AG04450 (cell line): ENCODE results near the gene TMEM255B. TPM values are rescaled to one million over a fixed set of nuclear protein-coding genes. Genes with fewer than 3 reads are reported as not detected.
"Not testable (repeated sequence)": the region's sequence is repeated elsewhere in the genome, so short reads cannot be mapped to it uniquely, and the experiment has no call there.

Experiments
- CTCF ChIA-PET: fragments of 300-600, 350-600 bp; formaldehyde crosslinking; extraction: SDS; loops from one replicate; lab custom pipeline; 2022; ENCODE audit warnings: antibody characterized with exemption, inconsistent platforms; lab: Charles Lee
- POLR2A ChIA-PET: fragments of 350-600 bp; formaldehyde crosslinking; extraction: SDS; loops from one replicate; lab custom pipeline; 2021; ENCODE audit warnings: antibody characterized with exemption, inconsistent platforms; lab: Yijun Ruan, JAX
- DNase-seq: peaks from one replicate; pipeline ENCODE4 v3.0.0-alpha.2; 2011; ENCODE audit warnings: low read depth, low spot score
- H3K27ac ChIP-seq: one replicate; pipeline ENCODE4 v1.5.1; 2012; ENCODE audit warnings: low read depth, low read length, control low read depth
- H3K27me3 ChIP-seq: one replicate; pipeline ENCODE4 v1.6.0; 2012; ENCODE audit warnings: low read length; ENCODE audit not compliant: control insufficient read depth, insufficient read depth
- H3K4me3 ChIP-seq: 2 replicates; pipeline ENCODE4 v1.5.1; 2011; ENCODE audit warnings: mild to moderate bottlenecking, low read depth, low read length, control low read depth
- H3K9me3 ChIP-seq: 2 replicates; pipeline ENCODE4 v1.5.1; 2012; ENCODE audit warnings: low read length; ENCODE audit not compliant: control insufficient read depth, insufficient read depth
- CTCF ChIP-seq: IDR thresholded peaks from 2 replicates; pipeline ENCODE4 v1.5.1; 2011; ENCODE audit warnings: low read depth, low read length, control low read depth, inconsistent platforms
- polyA plus RNA-seq: library from polyadenylated mRNA; depleted of rRNA; stranded (reverse); fragments of >200 nt; gene quantifications from 2 replicates; pipeline ENCODE4 v1.2.3, GENCODE V29; 2011

Gene TMEM255B
- polyA plus RNA-seq, 1 experiment: 4.1 TPM

GRCh38 chr13:113832205-113832604, 73.2 kb downstream of the TMEM255B start:
- no peak for TF ChIP-seq CTCF
- POLR2A ChIA-PET: no interaction called here
- Histone ChIP-seq H3K27ac (no peak overlapping the region), H3K9me3 (no peaks in the 10 kb centered on the region; the same call in 1 of the 2 replicates), H3K4me3 (no peak overlapping the region), H3K27me3 (no peaks in the 10 kb centered on the region)
- CTCF ChIA-PET: no interaction called here
- no peak for DNase-seq

- no peaks in the 10 kb centered on the region for H3K27me3 ChIP-seq
- no peak overlapping the region for H3K4me3 ChIP-seq
- ChIA-PET CTCF (no interaction called here), POLR2A (no interaction called here)
- H3K9me3 ChIP-seq: no peaks in the 10 kb centered on the region; the same call in 1 of the 2 replicates
- no peak for TF ChIP-seq CTCF
- H3K27ac ChIP-seq: no peak overlapping the region
- no peak for DNase-seq
Measured at GRCh38 chr13:113832631-113833030, 73.6 kb downstream of the TMEM255B start.

- Histone ChIP-seq H3K27me3 (no peaks in the 10 kb centered on the region), H3K27ac (no peak overlapping the region), H3K4me3 (no peak overlapping the region), H3K9me3 (no peaks in the 10 kb centered on the region; the same call in 1 of the 2 replicates)
- no peak for TF ChIP-seq CTCF
- ChIA-PET POLR2A (no interaction called here), CTCF (no interaction called here)
- DNase-seq: no peak
Measured at GRCh38 chr13:113833111-113833830, 74.2 kb downstream of the TMEM255B start.

GRCh38 chr13:113834006-113834405, 75.0 kb downstream of the TMEM255B start:
- CTCF ChIA-PET, POLR2A ChIA-PET: not testable (repeated sequence)

GRCh38 chr13:113834496-113835200, 75.6 kb downstream of the TMEM255B start:
- CTCF ChIA-PET: no interaction called here
- Histone ChIP-seq H3K9me3 (no peaks in the 10 kb centered on the region; the same call in 1 of the 2 replicates), H3K27me3 (no peaks in the 10 kb centered on the region), H3K4me3 (no peak overlapping the region), H3K27ac (no peak overlapping the region)
- no peak for DNase-seq
- POLR2A ChIA-PET: no interaction called here
- TF ChIP-seq CTCF: no peak

More at GRCh38 chr13:113834006-113834405, 75.0 kb downstream of the TMEM255B start:
- DNase-seq, H3K4me3 ChIP-seq, H3K9me3 ChIP-seq, H3K27me3 ChIP-seq, H3K27ac ChIP-seq: not testable (repeated sequence)
